AG04450 (cell line): ENCODE measurements around the gene EXOC4. TPM values are rescaled to one million over a fixed set of nuclear protein-coding genes. Genes with fewer than 3 reads are reported as not detected.

Source experiments
- CTCF ChIA-PET: fragments of 300-600, 350-600 bp; formaldehyde crosslinking; extraction: SDS; loops from one replicate; lab custom pipeline; 2022; ENCODE audit warnings: antibody characterized with exemption, inconsistent platforms; lab: Charles Lee
- POLR2A ChIA-PET: fragments of 350-600 bp; formaldehyde crosslinking; extraction: SDS; loops from one replicate; lab custom pipeline; 2021; ENCODE audit warnings: antibody characterized with exemption, inconsistent platforms; lab: Yijun Ruan, JAX
- DNase-seq: peaks from one replicate; pipeline ENCODE4 v3.0.0-alpha.2; 2011; ENCODE audit warnings: low read depth, low spot score
- H3K27ac ChIP-seq: one replicate; pipeline ENCODE4 v1.5.1; 2012; ENCODE audit warnings: low read depth, low read length, control low read depth
- H3K27me3 ChIP-seq: one replicate; pipeline ENCODE4 v1.6.0; 2012; ENCODE audit warnings: low read length; ENCODE audit not compliant: control insufficient read depth, insufficient read depth
- H3K4me3 ChIP-seq: 2 replicates; pipeline ENCODE4 v1.5.1; 2011; ENCODE audit warnings: mild to moderate bottlenecking, low read depth, low read length, control low read depth
- H3K9me3 ChIP-seq: 2 replicates; pipeline ENCODE4 v1.5.1; 2012; ENCODE audit warnings: low read length; ENCODE audit not compliant: control insufficient read depth, insufficient read depth
- CTCF ChIP-seq: IDR thresholded peaks from 2 replicates; pipeline ENCODE4 v1.5.1; 2011; ENCODE audit warnings: low read depth, low read length, control low read depth, inconsistent platforms
- polyA plus RNA-seq: library from polyadenylated mRNA; depleted of rRNA; stranded (reverse); fragments of >200 nt; gene quantifications from 2 replicates; pipeline ENCODE4 v1.2.3, GENCODE V29; 2011

Gene EXOC4
- polyA plus RNA-seq, 1 experiment: 73.5 TPM

GRCh38 chr7:133371616-133372015 is 118.7 kb downstream of the EXOC4 start:
- H3K27me3 ChIP-seq: no peaks in the 10 kb centered on the region
- no peak for TF ChIP-seq CTCF
- no peak overlapping the region for H3K4me3 ChIP-seq
- no peaks in the 10 kb centered on the region for H3K9me3 ChIP-seq
- ChIA-PET CTCF (interaction anchor here (0.6 kb wide), 1 partner anchor 790 kb away, joined by 3 read pairs; no protein-coding TSS in a partner anchor), POLR2A (no interaction called here)
- no peak for DNase-seq
- H3K27ac ChIP-seq: no peak overlapping the region

- POLR2A ChIA-PET: no interaction called here
- H3K4me3 ChIP-seq: no peak overlapping the region
- H3K27ac ChIP-seq: no peak overlapping the region
- CTCF ChIA-PET: no interaction called here
- DNase-seq: no peak
- TF ChIP-seq CTCF: no peak
- H3K27me3 ChIP-seq: no peaks in the 10 kb centered on the region
- no peaks in the 10 kb centered on the region for H3K9me3 ChIP-seq
Observed at GRCh38 chr7:133372337-133372736, 119.5 kb downstream of the EXOC4 start.

GRCh38 chr7:133376514-133376913 is 123.6 kb downstream of the EXOC4 start:
- Histone ChIP-seq H3K4me3 (no peak overlapping the region), H3K27ac (no peak overlapping the region), H3K27me3 (no peaks in the 10 kb centered on the region), H3K9me3 (no peaks in the 10 kb centered on the region)
- TF ChIP-seq CTCF: no peak
- ChIA-PET POLR2A (no interaction called here), CTCF (no interaction called here)
- DNase-seq: no peak

- no peak overlapping the region for H3K4me3 ChIP-seq
- no peaks in the 10 kb centered on the region for H3K27me3 ChIP-seq
- no peak overlapping the region for H3K27ac ChIP-seq
- no peaks in the 10 kb centered on the region for H3K9me3 ChIP-seq
- ChIA-PET POLR2A (no interaction called here), CTCF (no interaction called here)
- no peak for TF ChIP-seq CTCF
- no peak for DNase-seq
Observed at GRCh38 chr7:133381965-133382364, 129.1 kb downstream of the EXOC4 start.

GRCh38 chr7:133382775-133383559 is 130.1 kb downstream of the EXOC4 start:
- H3K27me3 ChIP-seq: no peaks in the 10 kb centered on the region
- no peak for TF ChIP-seq CTCF
- H3K27ac ChIP-seq: no peak overlapping the region
- CTCF ChIA-PET: no interaction called here
- no peak for DNase-seq
- no peaks in the 10 kb centered on the region for H3K9me3 ChIP-seq
- no peak overlapping the region for H3K4me3 ChIP-seq
- POLR2A ChIA-PET: no interaction called here
